ENCODE data around the gene PATJ.

Gene PATJ

DNA sequence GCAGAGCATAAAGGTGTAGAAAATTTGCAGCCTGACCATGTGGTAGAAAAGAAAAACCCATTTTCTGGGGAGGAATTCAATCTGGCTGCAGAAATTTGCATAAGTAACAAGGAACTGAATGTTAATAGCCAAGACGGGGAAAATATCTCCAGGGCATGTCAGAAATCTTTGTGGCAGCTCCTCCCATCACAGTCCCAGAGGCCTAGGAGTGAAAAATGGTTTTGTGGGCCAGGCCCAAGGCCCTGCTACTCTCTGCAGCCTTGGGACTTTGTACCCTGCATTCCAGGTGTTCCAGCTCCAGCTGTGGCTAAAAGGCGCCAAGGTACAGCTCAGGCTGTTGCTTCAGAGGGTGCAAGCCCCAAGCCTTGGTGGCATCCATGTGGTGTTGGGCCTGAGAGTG is 152.9 kb downstream of the PATJ start:
- Histone ChIP-seq H3K27ac (ENCODE audit: low read depth, low read length) (no peak overlapping the region), H3K79me2 (ENCODE audit: control insufficient read depth, insufficient read depth, low read length, poor library complexity) (no peaks in the 10 kb centered on the region), H2BK12ac (ENCODE audit: low read length) (no peak overlapping the region), H2BK5ac (ENCODE audit: low read depth, low read length, poor library complexity) (no peak overlapping the region), H2BK120ac (ENCODE audit: insufficient read depth, low read length, poor library complexity) (no peak overlapping the region), H3K9ac (ENCODE audit: low read length) (no peak overlapping the region), H3K23ac (ENCODE audit: low read length) (no peak overlapping the region), H4K91ac (ENCODE audit: low read depth, low read length) (no peak overlapping the region), H2AK5ac (ENCODE audit: low read length) (no peak overlapping the region), H2AFZ (ENCODE audit: insufficient read depth, low read length, poor library complexity) (no peak overlapping the region), H4K8ac (ENCODE audit: low read depth, low read length) (no peak overlapping the region), H3K4ac (ENCODE audit: low read depth, low read length) (no peak overlapping the region), H3K18ac (ENCODE audit: low read length) (no peak overlapping the region), H3K79me1 (ENCODE audit: low read length) (no peaks in the 10 kb centered on the region), H3K9me3 (ENCODE audit: insufficient read depth, low read depth, low read length) (no peaks in the 10 kb centered on the region), H4K12ac (ENCODE audit: low read depth, low read length) (no peak overlapping the region), H3K14ac (ENCODE audit: low read length) (no peak overlapping the region), H3K27me3 (ENCODE audit: insufficient read depth, low read length) (no peaks in the 10 kb centered on the region), H3K4me3 (ENCODE audit: low read depth, low read length) (no peak overlapping the region), H3K4me1 (ENCODE audit: control insufficient read depth in 1 of 2, insufficient read depth in 2 of 2, low read length in 2 of 2) (no peaks in the 10 kb centered on the region), H3K36me3 (ENCODE audit: control insufficient read depth in 1 of 2, insufficient read depth in 2 of 2, low read length in 2 of 2) (peaks cover 6 to 10% of the 10 kb centered on the region in 2 experiments), H3K4me2 (ENCODE audit: low read length) (no peak overlapping the region)
- WGBS (ENCODE audit: extremely low coverage, insufficient coverage, insufficient read length) = no CpG with 5 or more reads among the region's 2 CpGs
- no peak for DNase-seq

DNA sequence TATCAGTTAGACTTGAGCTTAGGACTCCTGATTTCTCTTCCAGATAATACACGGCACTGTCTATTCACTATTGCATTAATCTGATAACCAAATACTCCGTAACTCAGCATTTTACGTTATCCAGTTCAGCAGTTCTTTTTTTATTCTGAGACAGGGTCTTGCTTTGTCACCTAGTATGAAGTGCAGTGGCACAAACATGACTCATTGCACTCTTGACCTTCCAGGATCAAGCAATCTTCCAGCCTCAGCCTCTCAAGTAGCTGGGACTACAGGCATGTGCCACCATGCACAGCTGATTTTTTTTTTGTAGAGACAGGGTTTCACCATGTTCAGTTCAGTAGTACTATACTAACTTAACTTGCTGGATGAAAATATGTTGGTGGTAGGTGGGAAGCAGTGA is 156.4 kb downstream of the PATJ start:
- no peak overlapping the region for H4K12ac ChIP-seq (ENCODE audit: low read depth, low read length)
- no peak overlapping the region for H2BK12ac ChIP-seq (ENCODE audit: low read length)
- H4K8ac ChIP-seq (ENCODE audit: low read depth, low read length) = no peak overlapping the region
- no peak overlapping the region for H2AFZ ChIP-seq (ENCODE audit: insufficient read depth, low read length, poor library complexity)
- H3K4me1 ChIP-seq (ENCODE audit: control insufficient read depth in 1 of 2, insufficient read depth in 2 of 2, low read length in 2 of 2) = no peaks in the 10 kb centered on the region
- no peak overlapping the region for H2BK120ac ChIP-seq (ENCODE audit: insufficient read depth, low read length, poor library complexity)
- no peaks in the 10 kb centered on the region for H3K9me3 ChIP-seq (ENCODE audit: insufficient read depth, low read depth, low read length)
- H3K36me3 ChIP-seq (ENCODE audit: control insufficient read depth in 1 of 2, insufficient read depth in 2 of 2, low read length in 2 of 2) = peaks cover 8% of the 10 kb centered on the region in 2 experiments
- no peaks in the 10 kb centered on the region for H3K79me1 ChIP-seq (ENCODE audit: low read length)
- no peak overlapping the region for H3K14ac ChIP-seq (ENCODE audit: low read length)
- no peak overlapping the region for H3K4ac ChIP-seq (ENCODE audit: low read depth, low read length)
- no CpG with 5 or more reads among the region's 3 CpGs for WGBS (ENCODE audit: extremely low coverage, insufficient coverage, insufficient read length)
- no peak for DNase-seq
- H3K23ac ChIP-seq (ENCODE audit: low read length) = no peak overlapping the region
- H3K9ac ChIP-seq (ENCODE audit: low read length) = no peak overlapping the region
- no peak overlapping the region for H2BK5ac ChIP-seq (ENCODE audit: low read depth, low read length, poor library complexity)
- no peak overlapping the region for H3K4me2 ChIP-seq (ENCODE audit: low read length)
- no peak overlapping the region for H2AK5ac ChIP-seq (ENCODE audit: low read length)
- no peak overlapping the region for H4K91ac ChIP-seq (ENCODE audit: low read depth, low read length)
- no peak overlapping the region for H3K27ac ChIP-seq (ENCODE audit: low read depth, low read length)
- no peaks in the 10 kb centered on the region for H3K79me2 ChIP-seq (ENCODE audit: control insufficient read depth, insufficient read depth, low read length, poor library complexity)
- H3K18ac ChIP-seq (ENCODE audit: low read length) = no peak overlapping the region
- no peak overlapping the region for H3K4me3 ChIP-seq (ENCODE audit: low read depth, low read length)
- no peaks in the 10 kb centered on the region for H3K27me3 ChIP-seq (ENCODE audit: insufficient read depth, low read length)

DNA sequence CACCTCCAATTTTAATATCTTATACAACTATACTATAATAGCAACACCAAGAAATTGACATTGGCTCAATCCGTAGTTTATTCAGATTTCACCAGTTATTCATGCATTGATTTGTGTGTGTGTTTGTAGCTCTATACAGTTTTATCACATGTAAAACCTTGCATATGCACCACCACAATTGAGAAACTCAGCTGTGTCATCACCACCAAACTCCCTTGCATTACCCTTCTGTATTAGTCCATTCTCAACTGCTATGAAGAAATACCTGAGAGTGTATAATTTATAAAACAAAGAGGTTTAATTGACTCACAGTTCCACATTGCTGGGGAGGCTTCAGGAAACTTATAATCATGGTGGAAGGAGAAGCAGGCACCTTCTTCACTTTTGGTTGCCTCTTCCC is 162.1 kb downstream of the PATJ start:
- H3K14ac ChIP-seq (ENCODE audit: low read length) = no peak overlapping the region
- no peak overlapping the region for H3K27ac ChIP-seq (ENCODE audit: low read depth, low read length)
- no peak overlapping the region for H2AK5ac ChIP-seq (ENCODE audit: low read length)
- no peak overlapping the region for H4K91ac ChIP-seq (ENCODE audit: low read depth, low read length)
- H4K8ac ChIP-seq (ENCODE audit: low read depth, low read length) = no peak overlapping the region
- no peak overlapping the region for H2AFZ ChIP-seq (ENCODE audit: insufficient read depth, low read length, poor library complexity)
- DNase-seq = no peak
- H2BK5ac ChIP-seq (ENCODE audit: low read depth, low read length, poor library complexity) = no peak overlapping the region
- no peak overlapping the region for H3K4ac ChIP-seq (ENCODE audit: low read depth, low read length)
- no peak overlapping the region for H3K23ac ChIP-seq (ENCODE audit: low read length)
- no peak overlapping the region for H3K4me3 ChIP-seq (ENCODE audit: low read depth, low read length)
- no peaks in the 10 kb centered on the region for H3K27me3 ChIP-seq (ENCODE audit: insufficient read depth, low read length)
- no peak overlapping the region for H4K12ac ChIP-seq (ENCODE audit: low read depth, low read length)
- no peaks in the 10 kb centered on the region for H3K79me1 ChIP-seq (ENCODE audit: low read length)
- H3K4me1 ChIP-seq (ENCODE audit: control insufficient read depth in 1 of 2, insufficient read depth in 2 of 2, low read length in 2 of 2) = no peaks in the 10 kb centered on the region
- peaks cover 3 to 5% of the 10 kb centered on the region in 2 experiments for H3K36me3 ChIP-seq (ENCODE audit: control insufficient read depth in 1 of 2, insufficient read depth in 2 of 2, low read length in 2 of 2)
- no peaks in the 10 kb centered on the region for H3K9me3 ChIP-seq (ENCODE audit: insufficient read depth, low read depth, low read length)
- WGBS (ENCODE audit: extremely low coverage, insufficient coverage, insufficient read length) = no CpG with 5 or more reads among the region's 1 CpG
- H3K18ac ChIP-seq (ENCODE audit: low read length) = no peak overlapping the region
- no peak overlapping the region for H2BK12ac ChIP-seq (ENCODE audit: low read length)
- no peak overlapping the region for H3K9ac ChIP-seq (ENCODE audit: low read length)
- H3K4me2 ChIP-seq (ENCODE audit: low read length) = no peak overlapping the region
- no peak overlapping the region for H2BK120ac ChIP-seq (ENCODE audit: insufficient read depth, low read length, poor library complexity)
- no peaks in the 10 kb centered on the region for H3K79me2 ChIP-seq (ENCODE audit: control insufficient read depth, insufficient read depth, low read length, poor library complexity)

GRCh38 chr1:61907102-61907501 is 164.8 kb downstream of the PATJ start:
- H3K4me1 ChIP-seq (ENCODE audit: control insufficient read depth in 1 of 2, insufficient read depth in 2 of 2, low read length in 2 of 2) = no peaks in the 10 kb centered on the region
- no CpG with 5 or more reads among the region's 4 CpGs for WGBS (ENCODE audit: extremely low coverage, insufficient coverage, insufficient read length)
- H3K4ac ChIP-seq (ENCODE audit: low read depth, low read length) = no peak overlapping the region
- DNase-seq = no peak
- H3K14ac ChIP-seq (ENCODE audit: low read length) = no peak overlapping the region
- no peak overlapping the region for H3K27ac ChIP-seq (ENCODE audit: low read depth, low read length)
- H4K12ac ChIP-seq (ENCODE audit: low read depth, low read length) = no peak overlapping the region
- no peak overlapping the region for H2BK120ac ChIP-seq (ENCODE audit: insufficient read depth, low read length, poor library complexity)
- H3K27me3 ChIP-seq (ENCODE audit: insufficient read depth, low read length) = no peaks in the 10 kb centered on the region
- no peak overlapping the region for H4K8ac ChIP-seq (ENCODE audit: low read depth, low read length)
- no peak overlapping the region for H3K18ac ChIP-seq (ENCODE audit: low read length)
- no peak overlapping the region for H3K4me2 ChIP-seq (ENCODE audit: low read length)
- H3K4me3 ChIP-seq (ENCODE audit: low read depth, low read length) = no peak overlapping the region
- H3K9ac ChIP-seq (ENCODE audit: low read length) = no peak overlapping the region
- no peak overlapping the region for H2AFZ ChIP-seq (ENCODE audit: insufficient read depth, low read length, poor library complexity)
- no peak overlapping the region for H4K91ac ChIP-seq (ENCODE audit: low read depth, low read length)
- H2BK12ac ChIP-seq (ENCODE audit: low read length) = no peak overlapping the region
- no peak overlapping the region for H3K23ac ChIP-seq (ENCODE audit: low read length)
- H3K79me1 ChIP-seq (ENCODE audit: low read length) = no peaks in the 10 kb centered on the region
- peaks cover 6 to 7% of the 10 kb centered on the region in 2 experiments for H3K36me3 ChIP-seq (ENCODE audit: control insufficient read depth in 1 of 2, insufficient read depth in 2 of 2, low read length in 2 of 2)
- H3K9me3 ChIP-seq (ENCODE audit: insufficient read depth, low read depth, low read length) = no peaks in the 10 kb centered on the region
- H3K79me2 ChIP-seq (ENCODE audit: control insufficient read depth, insufficient read depth, low read length, poor library complexity) = no peaks in the 10 kb centered on the region
- no peak overlapping the region for H2AK5ac ChIP-seq (ENCODE audit: low read length)
- no peak overlapping the region for H2BK5ac ChIP-seq (ENCODE audit: low read depth, low read length, poor library complexity)

Data from trophoblast cell (in vitro differentiated cells and primary cell).